HepG2 (cell line): ENCODE results near the gene ESM1. TPM values are rescaled to one million over a fixed set of nuclear protein-coding genes. Genes with fewer than 3 reads are reported as not detected.

Experiments used
- ATAC-seq: fragments of 200-7000 bp; cut with Tn5 transposase; 3 replicates; pipeline ENCODE4 v1.9.1; 2020; ENCODE audit warnings: mild to moderate bottlenecking, moderate library complexity
- BruUV-seq: library from RNA; stranded (reverse); fragments of 400-500 nt; replicated peaks from 2 replicates; lab custom pipeline; 2021; lab: Mats Ljungman, UMichigan
- CTCF ChIA-PET: fragments of 300-600 bp; formaldehyde crosslinking; extraction: SDS; loops from one replicate; lab custom pipeline; 2021; ENCODE audit warnings: low total read pairs, inconsistent platforms, low intra/inter-chr PET ratio; lab: Yijun Ruan, JAX
- POLR2A ChIA-PET: fragments of 350-600 bp; sonication (Branson Sonifier 250); formaldehyde crosslinking; loops from one replicate; lab custom pipeline; 2020; ENCODE audit warnings: antibody characterized with exemption, inconsistent platforms; lab: Yijun Ruan, JAX
- DNase-seq: peaks from one replicate; pipeline ENCODE4 v3.0.0-alpha.2; 2015; ENCODE audit warnings: low spot score
- FAIRE-seq: peaks from 3 replicates; lab custom pipeline; 2011; peaks lifted over from hg19 to GRCh38; lab: Jason Lieb, UNC
- H2AFZ ChIP-seq: one replicate; pipeline ENCODE4 v1.6.1; 2011; ENCODE audit warnings: low read length, inconsistent platforms
- H3K27ac ChIP-seq: fragments of 300-600 bp; 3 replicates; pipeline ENCODE4 v1.8.0; 2011; ENCODE audit warnings: mixed run types, mild to moderate bottlenecking, mixed read lengths, low read length, inconsistent platforms; ENCODE audit not compliant: insufficient read depth; ENCODE audit errors: extremely low read length
- H3K27me3 ChIP-seq, 2 experiments: fragments of 200-600 bp in 1 of 2; 2 replicates in 1 of 2; 3 replicates in 1 of 2; pipeline versions ENCODE4 v1.6.0 to v1.8.0; 2011; ENCODE audit warnings: low read length in 2 of 2, mild to moderate bottlenecking in 2 of 2, moderate library complexity in 2 of 2, inconsistent platforms in 1 of 2; ENCODE audit not compliant: insufficient read depth in 2 of 2, control insufficient read depth in 1 of 2
- H3K36me3 ChIP-seq, 2 experiments: fragments of 200-600 bp in 1 of 2; replicated peaks in 1 of 2; 2 replicates in 1 of 2; 3 replicates in 1 of 2; pipeline versions ENCODE4 v1.5.1 to v1.8.0; 2011; ENCODE audit warnings: low read length in 2 of 2, inconsistent platforms in 1 of 2; ENCODE audit not compliant: insufficient read depth in 2 of 2, control insufficient read depth in 1 of 2
- H3K4me1 ChIP-seq: 2 replicates; pipeline ENCODE4 v1.5.1; 2012; ENCODE audit warnings: low read length, inconsistent platforms; ENCODE audit not compliant: insufficient read depth
- H3K4me2 ChIP-seq: 2 replicates; pipeline ENCODE4 v1.6.0; 2011; ENCODE audit warnings: low read depth, low read length, inconsistent platforms
- H3K4me3 ChIP-seq, 3 experiments: fragments of 200-600 bp in 1 of 3; sonication (generic), shearing (Covaris generic) in 1 of 3; replicated peaks in 1 of 3; 2 replicates each; pipeline ENCODE4 v1.5.1; 2011 to 2016; ENCODE audit warnings: low read length in 3 of 3, inconsistent platforms in 2 of 3, low read depth in 2 of 3, mild to moderate bottlenecking in 2 of 3, control low read depth in 1 of 3, mixed read lengths in 1 of 3; ENCODE audit not compliant: insufficient read depth in 1 of 3
- H3K79me2 ChIP-seq: one replicate; pipeline ENCODE4 v1.6.1; 2011; ENCODE audit warnings: low read length, inconsistent platforms; ENCODE audit not compliant: insufficient read depth
- H3K9ac ChIP-seq: 2 replicates; pipeline ENCODE4 v1.6.0; 2011; ENCODE audit warnings: mild to moderate bottlenecking, low read depth, low read length, inconsistent platforms; ENCODE audit not compliant: insufficient read depth
- H3K9me3 ChIP-seq: 2 replicates; pipeline ENCODE4 v1.5.1; 2012; ENCODE audit warnings: mild to moderate bottlenecking, low read length
- H4K20me1 ChIP-seq: 2 replicates; pipeline ENCODE4 v1.6.0; 2011; ENCODE audit warnings: inconsistent platforms, mild to moderate bottlenecking, low read length, moderate library complexity; ENCODE audit not compliant: insufficient read depth
- CEBPZ ChIP-seq: IDR thresholded peaks from 2 replicates; pipeline ENCODE4 v1.6.1; 2012; ENCODE audit warnings: low read length, improper control_type of control experiment
- IRF2 ChIP-seq: IDR thresholded peaks from 2 replicates; pipeline ENCODE4 v1.6.1; 2018; ENCODE audit warnings: missing genetic modification reagents, missing compliant biosample characterization
- PRPF4 ChIP-seq: fragments of 200-400 bp; formaldehyde crosslinking; IDR thresholded peaks from 2 replicates; pipeline ENCODE4 v1.6.1; 2016; ENCODE audit warnings: low read length, low read depth; ENCODE audit not compliant: poor library complexity, severe bottlenecking
- RARG ChIP-seq: sonication (generic); formaldehyde crosslinking; IDR thresholded peaks from 2 replicates; pipeline ENCODE4 v1.4.0; 2020; ENCODE audit warnings: low read depth, mild to moderate bottlenecking, missing genetic modification reagents
- SOX6 ChIP-seq, 2 experiments: fragments of 450-650 bp in 1 of 2; sonication (generic) in 1 of 2; formaldehyde crosslinking in 1 of 2; IDR thresholded peaks; 2 replicates each; pipeline versions ENCODE4 v1.4.0 to v1.6.1; 2017 to 2020; ENCODE audit warnings: antibody characterized with exemption in 1 of 2, mild to moderate bottlenecking in 1 of 2, missing genetic modification reagents in 1 of 2
- SSRP1 ChIP-seq: IDR thresholded peaks from 2 replicates; pipeline ENCODE4 v1.6.1; 2016; ENCODE audit warnings: control low read depth
- ZBTB39 ChIP-seq: sonication (generic); formaldehyde crosslinking; IDR thresholded peaks from 2 replicates; pipeline ENCODE4 v1.5.0; 2020; ENCODE audit warnings: missing genetic modification reagents
- ZNF329 ChIP-seq: sonication (generic); formaldehyde crosslinking; IDR thresholded peaks from 2 replicates; pipeline ENCODE4 v1.9.0; 2021; ENCODE audit warnings: low read depth, mild to moderate bottlenecking, missing genetic modification reagents
- ZNF367 ChIP-seq: sonication (generic); formaldehyde crosslinking; IDR thresholded peaks from 2 replicates; pipeline ENCODE4 v1.4.0; 2020; ENCODE audit warnings: missing genetic modification reagents, borderline replicate concordance
- ZNF414 ChIP-seq: sonication (generic); formaldehyde crosslinking; IDR thresholded peaks from 2 replicates; pipeline ENCODE4 v1.5.0; 2020; ENCODE audit warnings: missing genetic modification reagents
- ZNF687 ChIP-seq: sonication (generic); formaldehyde crosslinking; IDR thresholded peaks from 2 replicates; pipeline ENCODE4 v1.5.1; 2020; ENCODE audit warnings: mild to moderate bottlenecking, missing genetic modification reagents, moderate library complexity
- ZNF775 ChIP-seq: sonication (generic); formaldehyde crosslinking; IDR thresholded peaks from 2 replicates; pipeline ENCODE4 v1.4.0; 2020; ENCODE audit warnings: missing genetic modification reagents, mild to moderate bottlenecking, moderate library complexity, borderline replicate concordance
- WGBS: methylation state at CpG from one replicate; pipeline ENCODE4 v1.1.6; 2017; ENCODE audit warnings: low lambda C conversion rate; 5-methylcytosine and 5-hydroxymethylcytosine counted together
- in situ Hi-C: cut with HindIII; loops from 2 replicates; pipeline ENCODE4 v1.10.0; 2017; ENCODE audit warnings: low pct_unique_long_range_greater_than_20kb; ENCODE audit not compliant: extremely low pct_ligation_motif_present
- intact Hi-C: fragments of 100-400 bp; cut with micrococcal nuclease; formaldehyde crosslinking; loops from one replicate; pipeline ENCODE4 v1.10.0; 2022; ENCODE audit not compliant: unreplicated experiment
- polyA plus RNA-seq, 8 experiments: library from polyadenylated mRNA; depleted of rRNA in 3 of 8; stranded (reverse) in 7 of 8; unstranded in 1 of 8; fragments of >200 nt; fragmentation: Illumina TruSeq in 4 of 8; extraction: Trizol in 4 of 8; gene quantifications; 2 replicates each; pipeline versions ENCODE4 v1.2.1 to v1.2.3, GENCODE V29; 2011 to 2016; ENCODE audit warnings: low read depth in 4 of 8, missing spikeins in 1 of 8, mixed read lengths in 1 of 8; ENCODE audit not compliant: insufficient read depth in 1 of 8
- total RNA-seq, 5 experiments: library from RNA; depleted of rRNA; stranded (reverse); fragments of >200 nt; fragmentation: Illumina TruSeq; extraction: Trizol; gene quantifications; 2 replicates each; pipeline ENCODE4 v1.2.3, GENCODE V29; 2016; ENCODE audit warnings: low read depth in 1 of 5

Gene ESM1
- total and polyA plus RNA-seq, 2 of the 13 experiments (the other 11 are each of a cell fraction or from before 2014, with no cell fraction given) = not detected

GRCh38 chr5:54991416-54991815, 6.0 kb upstream of the ESM1 start (continued):
- TF ChIP-seq ZNF414 (CRISPR knock-in tag) = no peak
- no peak for TF ChIP-seq CEBPZ
- TF ChIP-seq RARG (CRISPR knock-in tag) = no peak
- no peak for TF ChIP-seq ZNF329 (CRISPR knock-in tag)
- no peak for TF ChIP-seq IRF2 (CRISPR knock-in tag)
- TF ChIP-seq ZBTB39 (CRISPR knock-in tag) = no peak
- TF ChIP-seq, all 625 proteins: peak for 0

GRCh38 chr5:54990841-54991258, 5.5 kb upstream of the ESM1 start:
- CTCF ChIA-PET = no interaction called here
- no peak overlapping the region for H3K9ac ChIP-seq
- H2AFZ ChIP-seq = no peak overlapping the region
- peaks cover 2 to 10% of the 10 kb centered on the region in 2 experiments; a peak in 3 of 5 replicates for H3K27me3 ChIP-seq
- no peaks in the 10 kb centered on the region for H3K4me1 ChIP-seq
- 0% methylated on average over 1 of the region's 1 CpG for WGBS
- no peak overlapping the region for H3K27ac ChIP-seq
- no peak overlapping the region for H3K4me2 ChIP-seq
- no peaks in the 10 kb centered on the region for H3K36me3 ChIP-seq
- no peaks in the 10 kb centered on the region for H4K20me1 ChIP-seq
- in situ Hi-C loops (no loop called here), intact Hi-C loops (no loop called here)
- FAIRE-seq (no peak), ATAC-seq (no peak), DNase-seq (no peak)
- no peak overlapping the region for H3K4me3 ChIP-seq
- POLR2A ChIA-PET = no interaction called here
- no TSS peak for BruUV-seq
- no peaks in the 10 kb centered on the region for H3K9me3 ChIP-seq
- H3K79me2 ChIP-seq = no peaks in the 10 kb centered on the region
- no peak for TF ChIP-seq ZNF775 (CRISPR knock-in tag)
- no peak for TF ChIP-seq ZNF367 (CRISPR knock-in tag)
- TF ChIP-seq SOX6 (IDR thresholded peaks at IDR 0.05) = no peak
- TF ChIP-seq SOX6 (CRISPR knock-in tag; IDR thresholded peaks at IDR 0.05) = no peak
- TF ChIP-seq SSRP1 (CRISPR knock-in tag) = no peak
- TF ChIP-seq PRPF4 = no peak
- TF ChIP-seq ZNF687 = no peak
